GM12872 (cell line): Measurements from ENCODE around the gene AREG.

Source experiments
- TF ChIP-seq, protein P1 (sequence below): IDR thresholded peaks from 3 replicates; pipeline ENCODE4 v1.5.1; 2011; ENCODE audit warnings: low read depth, mild to moderate bottlenecking, low read length, moderate library complexity; ENCODE audit not compliant: insufficient read depth

AREG gene

DNA sequence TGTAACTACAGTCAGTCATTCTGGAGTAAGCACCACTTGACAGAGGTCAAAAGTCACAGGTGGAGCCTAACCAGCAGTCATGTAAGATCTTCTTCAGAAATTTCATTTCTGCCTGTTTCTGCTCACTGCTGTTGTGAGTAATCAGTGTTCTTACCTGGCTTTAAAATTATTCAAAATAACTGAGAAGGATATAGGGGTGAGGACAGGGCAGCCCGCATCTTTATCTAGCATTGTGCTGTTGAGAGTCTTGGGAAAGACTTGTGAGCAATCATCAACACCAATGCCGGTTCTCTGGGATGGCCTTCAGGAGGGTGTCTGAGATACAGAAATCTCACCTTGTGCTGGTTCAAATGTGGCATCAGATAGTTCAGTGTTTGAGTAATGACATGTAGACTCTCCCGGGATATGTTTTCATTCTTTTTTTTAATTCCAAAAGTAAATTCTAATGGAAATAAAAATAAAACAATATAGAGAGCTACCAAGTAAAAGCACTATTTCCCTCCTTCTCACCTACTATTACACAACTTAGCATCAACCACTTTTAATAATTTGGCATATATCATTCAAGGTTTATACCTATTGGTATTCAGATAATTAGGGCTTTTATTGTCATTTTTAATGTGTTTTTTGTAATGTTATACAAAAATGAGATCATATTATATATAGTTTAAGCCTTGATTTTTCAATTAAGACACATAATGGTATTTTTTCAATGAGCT lies 37.1 kb downstream of the AREG start:
- TF ChIP-seq, protein P1, sequence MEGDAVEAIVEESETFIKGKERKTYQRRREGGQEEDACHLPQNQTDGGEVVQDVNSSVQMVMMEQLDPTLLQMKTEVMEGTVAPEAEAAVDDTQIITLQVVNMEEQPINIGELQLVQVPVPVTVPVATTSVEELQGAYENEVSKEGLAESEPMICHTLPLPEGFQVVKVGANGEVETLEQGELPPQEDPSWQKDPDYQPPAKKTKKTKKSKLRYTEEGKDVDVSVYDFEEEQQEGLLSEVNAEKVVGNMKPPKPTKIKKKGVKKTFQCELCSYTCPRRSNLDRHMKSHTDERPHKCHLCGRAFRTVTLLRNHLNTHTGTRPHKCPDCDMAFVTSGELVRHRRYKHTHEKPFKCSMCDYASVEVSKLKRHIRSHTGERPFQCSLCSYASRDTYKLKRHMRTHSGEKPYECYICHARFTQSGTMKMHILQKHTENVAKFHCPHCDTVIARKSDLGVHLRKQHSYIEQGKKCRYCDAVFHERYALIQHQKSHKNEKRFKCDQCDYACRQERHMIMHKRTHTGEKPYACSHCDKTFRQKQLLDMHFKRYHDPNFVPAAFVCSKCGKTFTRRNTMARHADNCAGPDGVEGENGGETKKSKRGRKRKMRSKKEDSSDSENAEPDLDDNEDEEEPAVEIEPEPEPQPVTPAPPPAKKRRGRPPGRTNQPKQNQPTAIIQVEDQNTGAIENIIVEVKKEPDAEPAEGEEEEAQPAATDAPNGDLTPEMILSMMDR: no peak

DNA sequence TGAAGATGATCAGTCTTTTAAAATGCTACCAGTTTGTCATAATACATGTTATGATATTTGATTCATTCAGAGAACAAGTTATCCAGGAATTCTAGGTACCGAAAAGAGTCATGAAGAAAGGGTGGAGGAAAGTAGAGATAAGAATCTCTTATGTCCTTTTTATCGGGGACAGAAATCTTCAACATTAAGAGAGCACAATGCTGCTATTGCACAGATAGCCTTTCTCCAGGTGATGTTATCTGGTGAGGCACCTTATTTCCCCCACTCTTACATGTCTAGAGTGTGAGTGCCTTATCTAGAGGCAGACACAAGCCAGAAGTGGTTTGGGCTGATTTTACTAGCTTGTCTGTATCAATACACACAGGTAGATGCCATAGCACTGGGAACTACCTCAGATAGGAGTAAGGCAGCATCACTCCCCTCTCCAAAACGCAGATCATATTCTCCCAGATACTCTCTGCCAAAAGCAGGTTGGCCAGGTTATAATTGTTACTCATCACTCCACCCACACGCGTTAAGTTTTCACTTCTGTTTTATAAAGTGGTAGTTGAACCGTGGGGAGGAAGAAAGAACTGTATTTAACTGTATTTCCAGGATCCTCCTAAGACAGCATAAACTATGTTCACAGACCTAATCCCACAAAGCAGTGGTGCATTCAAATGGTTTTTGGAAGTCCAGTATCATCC lies 38.4 kb downstream of the AREG start:
- TF ChIP-seq, protein P1: no peak

DNA sequence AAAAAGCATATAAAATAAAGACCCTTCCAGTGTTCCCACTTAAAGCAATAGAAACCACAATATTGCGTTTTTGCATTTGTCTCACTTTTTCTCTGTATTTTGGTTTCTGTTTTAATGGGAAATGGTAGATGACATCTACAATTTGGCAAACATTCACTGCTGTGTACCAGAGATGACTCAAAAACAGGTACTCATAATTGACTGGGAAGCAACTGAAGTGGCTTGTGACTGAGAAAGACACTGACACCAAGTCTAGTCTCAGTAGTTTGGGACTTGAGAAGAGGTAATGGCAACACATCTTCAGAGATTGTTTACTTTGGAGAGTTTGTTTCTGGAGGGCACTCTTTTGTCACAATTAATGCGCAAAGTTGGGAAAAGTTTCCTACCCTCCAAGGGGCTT lies 42.0 kb downstream of the AREG start:
- TF ChIP-seq, protein P1: no peak

DNA sequence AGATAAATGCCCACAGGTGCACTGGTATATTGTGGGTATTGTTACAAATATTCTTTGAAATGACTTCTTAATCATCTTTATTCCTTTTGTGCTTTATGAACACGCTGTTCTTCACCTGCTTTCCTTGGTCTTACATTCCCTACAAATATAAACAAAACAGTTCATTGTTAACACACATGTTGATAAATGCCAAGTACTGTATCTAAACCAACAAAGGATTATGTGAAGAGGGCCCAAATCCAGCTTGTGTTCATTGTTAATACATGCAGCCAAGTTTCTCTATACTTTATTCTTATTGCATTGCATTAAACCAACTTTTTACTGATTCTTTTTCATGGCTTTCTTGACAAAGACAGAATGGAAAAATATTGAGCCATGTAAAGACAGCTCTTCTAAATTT lies 42.8 kb downstream of the AREG start:
- TF ChIP-seq, protein P1: no peak

DNA sequence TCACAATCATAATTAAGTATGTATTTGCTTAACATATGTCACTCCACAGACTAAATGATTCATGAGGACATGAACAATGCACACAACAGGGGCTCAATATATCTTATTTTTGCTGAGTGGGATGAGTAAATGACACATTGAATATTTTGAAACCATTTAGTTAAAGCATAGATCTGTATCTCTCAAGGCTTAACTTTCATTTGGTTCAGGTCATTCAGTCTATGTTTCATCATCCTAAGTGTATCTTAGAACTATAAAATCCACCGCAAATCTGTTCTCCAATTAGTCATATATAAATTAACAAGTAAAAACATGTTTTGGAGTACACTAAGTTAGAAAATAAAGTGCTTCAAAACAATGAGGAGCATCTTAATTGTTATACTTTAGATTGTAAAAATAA lies 45.8 kb downstream of the AREG start:
- TF ChIP-seq, protein P1: no peak

DNA sequence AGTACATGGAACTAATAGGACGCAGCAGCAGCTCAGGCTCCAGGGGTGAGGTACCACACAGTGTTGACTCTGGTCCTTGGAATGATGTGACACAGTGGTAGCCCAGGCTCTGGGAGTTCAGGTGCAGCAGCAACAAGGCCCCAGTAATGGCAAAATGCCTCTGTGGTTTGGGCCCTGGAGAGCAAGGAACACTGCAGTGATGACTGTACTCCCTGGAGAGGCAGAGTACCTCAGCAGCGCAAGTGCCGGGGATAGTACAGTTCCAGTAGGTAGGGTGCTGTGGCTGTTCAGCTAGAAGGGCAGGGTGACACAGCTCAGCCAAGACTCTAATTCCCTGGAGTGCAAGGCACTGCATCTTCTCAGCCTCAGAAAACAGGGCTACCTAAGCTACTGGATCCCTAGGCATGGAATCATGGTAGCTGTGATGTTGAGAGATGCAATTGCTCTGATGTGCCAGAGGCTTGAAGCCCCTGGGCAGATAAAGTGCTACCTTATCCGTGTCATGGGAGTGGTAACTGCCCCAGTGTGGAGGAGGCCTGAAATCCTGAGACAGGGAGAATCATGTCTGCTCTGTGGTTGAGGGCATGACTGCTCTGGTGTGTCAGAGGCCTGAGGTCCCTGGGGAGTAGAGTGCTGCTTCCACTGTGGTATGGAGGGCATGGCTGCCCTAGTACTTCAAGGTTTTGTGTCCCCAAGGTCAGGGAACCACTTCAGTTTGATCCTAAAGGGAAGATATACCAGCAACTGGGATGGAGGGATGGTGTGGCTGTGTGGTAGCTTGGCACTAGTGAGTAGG lies 55.2 kb downstream of the AREG start:
- TF ChIP-seq, protein P1: no peak

DNA sequence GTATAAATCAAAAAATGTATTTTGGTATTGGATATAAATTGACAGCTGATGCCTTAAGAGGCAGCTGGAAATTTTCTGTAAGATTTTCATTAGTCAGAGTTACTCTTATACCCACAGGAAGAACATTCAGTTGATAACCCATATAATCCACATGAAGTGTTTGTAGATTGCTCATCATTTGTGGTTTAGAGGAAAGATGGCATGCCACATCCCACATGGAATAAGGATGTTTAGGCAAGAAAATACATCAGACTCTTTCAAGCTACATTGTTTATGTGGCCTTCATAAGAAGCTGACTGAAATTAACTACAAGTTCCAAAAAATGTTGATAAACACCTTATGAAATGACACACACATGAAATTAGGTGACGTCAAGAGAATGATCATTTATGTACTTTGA lies 56.6 kb downstream of the AREG start:
- TF ChIP-seq, protein P1: no peak
